HEK293T (cell line): ENCODE measurements around the gene EFHD2.

Source experiments
- HDGF ChIP-seq: fragments of 450-650 bp; IDR thresholded peaks from 2 replicates; pipeline ENCODE4 v1.6.1; 2017; ENCODE audit warnings: antibody characterized with exemption, borderline replicate concordance
- NFRKB ChIP-seq: fragments of 450-650 bp; IDR thresholded peaks from 2 replicates; pipeline ENCODE4 v1.6.1; 2016; ENCODE audit warnings: mild to moderate bottlenecking, moderate library complexity

- TF ChIP-seq NFRKB (no peak), HDGF (no peak)
Observed at GRCh38 chr1:15386164-15386749, 23.4 kb upstream of the EFHD2 start.
